Gastroesophageal sphincter (tissue), 3 donors: ENCODE results near the gene XAGE1B.
"Not testable (repeated sequence)": the region's sequence is repeated elsewhere in the genome, so short reads cannot be mapped to it uniquely, and the experiment has no call there.

Experiments used
- POLR2A ChIP-seq, 2 donors: fragments of 450-650 bp; IDR thresholded peaks; one replicate each; pipeline ENCODE4 v1.6.1; 2017; ENCODE audit warnings: antibody characterized with exemption in 2 of 2, mild to moderate bottlenecking in 2 of 2, moderate library complexity in 1 of 2
- POLR2AphosphoS5 ChIP-seq: sonication (generic); formaldehyde crosslinking; IDR thresholded peaks from one replicate; pipeline ENCODE4 v1.6.1; 2017; ENCODE audit warnings: antibody characterized with exemption
- TF ChIP-seq, protein P1 (sequence below), 4 experiments: fragments of 200-600 bp in 2 of 4; fragments of 450-650 bp in 2 of 4; sonication (generic) in 1 of 4; IDR thresholded peaks; one replicate each; pipeline ENCODE4 v1.5.1; 2017 to 2019; ENCODE audit warnings: antibody characterized with exemption in 4 of 4, mild to moderate bottlenecking in 2 of 4, moderate library complexity in 2 of 4

DNA sequence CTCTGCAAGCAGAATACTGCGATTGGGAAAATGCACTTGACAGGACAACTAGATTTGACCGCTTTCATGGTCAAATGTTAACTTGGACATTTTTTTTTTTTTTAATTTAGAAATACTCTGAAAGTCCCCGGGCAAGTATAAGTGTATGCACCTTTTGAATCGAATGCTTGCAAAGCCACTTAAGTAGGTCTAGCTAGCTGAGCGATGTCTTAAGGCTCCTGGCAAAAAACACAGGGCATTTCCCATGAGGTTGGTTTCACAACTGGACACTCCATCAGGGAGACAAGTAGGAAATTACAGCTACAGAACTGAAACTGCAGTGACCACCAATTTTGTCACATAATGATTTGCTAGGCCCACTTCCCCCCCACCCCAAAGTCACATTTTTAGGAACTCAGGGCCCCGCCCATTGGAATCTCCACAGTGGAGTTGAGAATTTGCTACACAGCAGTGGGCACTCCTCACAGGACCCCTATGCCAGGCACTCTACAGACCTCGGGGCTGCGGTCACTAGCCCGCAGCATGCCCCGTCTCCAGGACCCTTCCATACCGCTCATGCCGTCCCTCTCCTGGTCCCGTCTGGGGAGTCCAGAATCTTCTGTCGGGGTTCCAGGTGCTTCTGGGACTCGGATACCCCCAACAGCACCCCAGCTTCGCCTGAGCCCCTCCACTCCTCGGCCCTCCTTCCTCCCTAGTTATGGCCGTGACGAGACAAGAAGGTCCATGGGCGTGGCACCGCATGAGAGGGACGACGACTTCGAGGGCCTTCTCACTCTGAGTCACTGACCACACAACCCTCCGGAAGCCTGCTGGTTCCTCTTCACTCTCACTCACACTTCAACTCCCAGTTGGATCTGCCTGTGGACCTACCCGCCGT, 515 bp downstream of the XAGE1B start:
- TF ChIP-seq POLR2AphosphoS5; POLR2A (IDR thresholded peaks at IDR 0.05): not testable (repeated sequence)
- TF ChIP-seq, protein P1, sequence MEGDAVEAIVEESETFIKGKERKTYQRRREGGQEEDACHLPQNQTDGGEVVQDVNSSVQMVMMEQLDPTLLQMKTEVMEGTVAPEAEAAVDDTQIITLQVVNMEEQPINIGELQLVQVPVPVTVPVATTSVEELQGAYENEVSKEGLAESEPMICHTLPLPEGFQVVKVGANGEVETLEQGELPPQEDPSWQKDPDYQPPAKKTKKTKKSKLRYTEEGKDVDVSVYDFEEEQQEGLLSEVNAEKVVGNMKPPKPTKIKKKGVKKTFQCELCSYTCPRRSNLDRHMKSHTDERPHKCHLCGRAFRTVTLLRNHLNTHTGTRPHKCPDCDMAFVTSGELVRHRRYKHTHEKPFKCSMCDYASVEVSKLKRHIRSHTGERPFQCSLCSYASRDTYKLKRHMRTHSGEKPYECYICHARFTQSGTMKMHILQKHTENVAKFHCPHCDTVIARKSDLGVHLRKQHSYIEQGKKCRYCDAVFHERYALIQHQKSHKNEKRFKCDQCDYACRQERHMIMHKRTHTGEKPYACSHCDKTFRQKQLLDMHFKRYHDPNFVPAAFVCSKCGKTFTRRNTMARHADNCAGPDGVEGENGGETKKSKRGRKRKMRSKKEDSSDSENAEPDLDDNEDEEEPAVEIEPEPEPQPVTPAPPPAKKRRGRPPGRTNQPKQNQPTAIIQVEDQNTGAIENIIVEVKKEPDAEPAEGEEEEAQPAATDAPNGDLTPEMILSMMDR (IDR thresholded peaks at IDR 0.05), result not testable (repeated sequence)
